Mammary epithelial cell (primary cell): Measurements from ENCODE around the gene FXYD6.

Source experiments
- CTCF ChIP-seq, 2 donors: IDR thresholded peaks in 1 of 2; conservative IDR thresholded peaks in 1 of 2; 2 replicates each; pipeline ENCODE4 v1.5.1; 2011 to 2012; ENCODE audit warnings: inconsistent platforms in 2 of 2, low read length in 2 of 2, mild to moderate bottlenecking in 2 of 2, control low read depth in 1 of 2, low read depth in 1 of 2; ENCODE audit not compliant: insufficient read depth in 1 of 2; ENCODE audit errors: extremely low read depth in 1 of 2
- EZH2 ChIP-seq: IDR thresholded peaks from 2 replicates; pipeline ENCODE4 v1.6.1; 2012; ENCODE audit warnings: low read length, inconsistent platforms, borderline replicate concordance

- no peak for TF ChIP-seq CTCF (conservative IDR thresholded peaks at IDR 0.05 in 1 of 2, IDR thresholded peaks at IDR 0.05 in 1 of 2; ENCODE audit: extremely low read depth in 1 of 2, insufficient read depth in 1 of 2, low read depth in 1 of 2, low read length in 2 of 2)
- no peak for TF ChIP-seq EZH2
Observed at GRCh38 chr11:117825538-117826189, 50.8 kb downstream of the FXYD6 start.
